Activated CD4-positive, alpha-beta T cell treated with anti-CD3 and anti-CD28 coated beads for 4 hours (primary cell): ENCODE data around the gene FOXJ3.
A peak's percentile ranks its signal among the peaks of the same experiment; 100 is the strongest.

Source experiments
- DNase-seq, 2 donors: peaks; one replicate each; pipeline ENCODE4 v3.0.0-alpha.2; 2020

The FOXJ3 gene

GRCh38 chr1:42163536-42164503 lies 171.2 kb downstream of the FOXJ3 start:
- DNase-seq, result no peak

DNA sequence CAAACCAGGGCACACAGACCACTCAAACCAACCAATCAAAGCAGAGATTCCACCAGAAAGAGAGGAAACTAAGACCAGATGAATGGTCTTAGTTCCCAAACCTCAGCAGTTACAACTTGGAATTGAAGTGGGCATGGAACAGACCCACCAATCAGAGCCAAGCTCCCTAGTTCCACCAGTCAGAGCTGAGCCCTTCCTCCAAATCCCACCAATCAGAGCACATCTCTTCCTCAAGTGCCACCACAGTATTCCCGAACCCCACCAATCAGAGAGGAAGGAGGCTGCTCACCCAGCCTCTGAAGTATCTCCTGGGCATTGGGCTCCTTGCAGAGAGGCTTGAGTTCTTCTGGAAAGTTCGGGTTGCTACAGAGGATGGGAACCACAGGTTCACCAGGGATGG lies 171.9 kb downstream of the FOXJ3 start:
- DNase-seq, result no peak

DNA sequence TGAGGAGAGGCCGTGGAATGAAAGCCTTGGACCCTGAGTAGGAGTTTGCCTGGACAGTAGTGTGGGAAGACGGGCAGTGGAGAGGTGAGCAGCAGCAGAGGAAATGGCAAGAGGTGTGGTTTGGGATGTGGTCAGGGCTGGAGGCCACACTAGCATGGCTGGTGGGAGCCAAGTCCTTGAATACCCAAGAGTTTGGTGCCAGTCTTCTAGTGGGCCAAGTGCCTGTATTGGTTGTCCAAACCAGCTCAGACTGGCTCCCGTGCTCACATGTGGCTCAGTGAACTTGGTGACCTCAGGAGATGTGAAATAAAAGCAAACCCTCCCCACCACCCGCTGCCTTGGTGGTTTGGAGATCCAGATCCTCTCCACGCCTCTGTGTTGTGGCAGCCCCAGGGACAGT lies 172.9 kb downstream of the FOXJ3 start:
- no peak for DNase-seq

DNA sequence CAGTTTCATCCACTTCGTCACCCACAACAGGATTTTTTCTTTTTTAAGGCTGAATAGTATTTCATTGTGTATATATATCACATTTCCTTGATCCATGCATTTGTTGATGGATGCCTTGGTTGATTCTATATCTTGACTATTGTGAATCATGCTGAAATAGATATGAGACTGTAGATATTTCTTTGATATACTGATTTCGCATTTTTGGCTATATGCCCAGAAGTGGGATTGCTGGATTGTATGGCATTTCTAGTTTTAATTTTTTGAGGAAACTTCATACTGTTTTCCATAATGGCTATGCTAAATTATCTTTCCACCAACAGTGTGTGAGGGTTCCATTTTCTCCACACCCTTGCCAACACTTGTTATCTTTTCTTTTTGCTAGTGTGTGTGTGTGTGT lies 176.8 kb downstream of the FOXJ3 start:
- DNase-seq, result no peak

DNA sequence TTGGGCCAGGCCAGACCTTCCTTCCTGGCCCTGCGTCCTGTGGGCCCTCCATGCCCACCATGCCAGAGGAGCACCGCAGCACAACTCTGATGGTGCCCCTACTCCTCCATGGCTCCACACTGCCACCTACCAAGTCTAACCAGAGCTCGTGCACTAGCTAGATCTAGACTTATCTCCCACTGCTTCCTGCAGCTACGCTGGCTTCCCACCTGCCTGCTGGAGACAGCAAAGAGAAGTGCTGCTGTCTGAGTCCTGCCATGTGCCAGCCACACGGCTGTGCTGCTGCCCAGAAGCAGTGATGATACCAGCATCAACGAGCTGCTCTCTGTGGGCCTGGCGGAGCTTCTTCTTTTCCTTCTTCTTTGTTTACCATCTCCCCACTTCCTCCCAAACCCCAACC lies 177.4 kb downstream of the FOXJ3 start:
- DNase-seq, result no peak

DNA sequence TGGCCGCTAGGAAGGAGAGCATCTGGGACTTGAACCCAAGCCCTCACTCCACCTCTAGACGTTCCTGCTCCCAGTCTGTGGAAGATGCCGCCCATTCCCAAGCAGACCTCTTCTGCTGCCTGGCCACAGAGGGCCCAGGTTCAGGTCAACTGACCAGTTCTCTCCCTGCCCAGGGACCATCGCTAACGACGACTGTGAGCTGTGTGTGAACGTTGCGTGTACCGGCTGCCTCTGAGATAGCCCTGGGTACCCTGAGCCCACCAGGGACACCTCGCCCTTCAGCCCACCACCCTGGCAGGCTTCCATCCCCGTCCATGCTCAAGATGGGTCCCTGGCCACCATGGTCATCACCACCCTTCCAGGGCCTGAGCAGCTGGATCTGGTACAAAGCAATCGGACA lies 179.7 kb downstream of the FOXJ3 start:
- no peak for DNase-seq

DNA sequence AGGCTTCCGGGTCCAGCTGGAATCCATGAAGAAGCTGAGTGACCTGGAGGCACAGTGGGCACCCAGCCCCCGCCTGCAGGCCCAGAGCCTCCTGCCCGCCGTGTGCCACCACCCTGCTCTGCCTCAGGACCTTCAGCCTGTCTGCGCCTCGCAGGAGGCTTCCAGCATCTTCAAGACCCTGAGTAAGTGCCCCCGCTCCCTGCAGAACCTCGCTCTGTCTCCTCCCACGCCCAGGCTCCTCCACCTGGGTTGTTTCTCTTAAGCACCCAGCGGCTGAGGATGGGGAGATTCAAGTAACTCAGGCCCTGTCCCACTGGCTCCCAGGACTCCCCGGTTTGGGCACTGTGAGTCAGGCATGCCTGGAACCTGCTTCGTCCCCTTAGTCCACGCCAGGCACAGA lies 180.3 kb downstream of the FOXJ3 start:
- DNase-seq, result no peak

DNA sequence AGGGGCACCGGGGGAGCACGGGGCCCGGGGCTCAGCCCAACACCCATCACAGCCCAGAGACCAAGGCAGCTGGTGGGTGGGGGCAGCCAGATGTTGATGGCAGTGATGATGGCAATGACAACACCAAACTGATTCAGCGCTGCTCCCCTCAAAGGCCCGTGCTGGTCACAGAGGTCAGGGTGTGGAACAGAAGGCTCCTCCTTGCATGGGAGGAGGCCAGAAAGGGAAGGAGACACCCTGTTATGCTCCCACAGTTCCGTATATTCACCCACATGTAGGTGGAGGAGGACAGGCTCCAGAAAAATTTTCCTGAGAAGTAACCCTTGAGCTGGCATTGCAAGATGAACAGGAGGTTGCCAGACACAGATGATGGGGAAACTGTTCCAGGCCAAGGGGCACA lies 181.4 kb downstream of the FOXJ3 start:
- no peak for DNase-seq

- no peak for DNase-seq
Observed at GRCh38 chr1:42152907-42153600, 182.0 kb downstream of the FOXJ3 start, which contains the start of gene GUCA2B. GUCA2B (plus strand) TSS chr1:42153410; CDS start chr1:42153451, 41 bp downstream.

DNA sequence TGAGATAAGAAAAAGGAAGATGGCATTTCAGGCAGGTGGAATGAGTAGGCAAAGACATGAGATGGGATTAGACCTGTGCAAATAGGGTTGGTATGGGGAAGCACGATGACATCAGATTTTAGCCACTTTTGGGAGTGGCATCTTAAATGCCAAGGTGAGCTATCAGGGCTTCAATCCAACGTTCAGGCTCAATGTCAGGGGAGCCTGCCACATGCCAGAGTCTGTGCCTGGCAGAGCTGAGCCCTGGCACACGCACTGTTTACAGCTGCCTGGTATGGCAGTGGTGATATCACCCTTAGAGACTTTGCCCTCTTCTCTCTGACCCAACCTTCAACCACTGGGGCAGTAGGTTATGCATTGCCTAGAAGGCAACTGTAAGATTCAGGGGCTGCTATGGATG lies 182.9 kb downstream of the FOXJ3 start:
- no peak for DNase-seq

- DNase-seq, result no peak
Observed at GRCh38 chr1:42150651-42151050, 184.4 kb downstream of the FOXJ3 start.

GRCh38 chr1:42148166-42148565 lies 186.9 kb downstream of the FOXJ3 start:
- no peak for DNase-seq

DNA sequence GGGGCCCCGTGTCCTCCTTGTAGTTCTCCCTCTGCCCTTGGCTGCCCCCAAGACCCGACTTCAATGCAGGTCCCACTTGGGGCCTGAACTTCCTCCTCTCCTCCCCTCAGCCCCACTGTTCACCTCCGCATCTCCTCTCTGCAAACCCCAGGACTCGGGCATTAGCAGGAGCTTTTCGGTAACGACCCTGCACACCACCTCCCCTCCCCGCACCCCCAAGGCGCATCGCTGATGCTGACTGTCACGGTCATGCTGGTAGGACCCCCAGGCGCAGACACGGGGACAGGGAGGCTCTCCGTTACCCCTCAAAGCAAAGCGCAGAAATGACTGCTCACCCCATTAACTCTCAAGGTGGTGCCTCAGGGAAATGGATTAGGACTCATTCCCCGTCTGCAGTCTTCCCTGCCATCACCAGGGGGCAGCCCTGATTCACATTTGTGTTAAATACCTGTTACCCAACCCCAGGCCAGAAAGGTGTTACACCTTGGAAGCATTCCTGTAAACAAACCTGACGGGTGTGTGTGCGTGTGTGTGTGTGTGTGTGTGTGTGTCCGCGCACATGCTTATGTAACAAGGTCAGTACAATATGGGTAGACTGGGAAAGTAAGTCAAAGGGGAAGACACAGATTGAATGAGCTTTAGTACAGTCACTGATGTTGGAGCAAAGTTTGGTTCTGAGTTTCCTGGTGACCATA lies 188.3 kb downstream of the FOXJ3 start:
- DNase-seq, result peak; percentile 53 to 72

DNA sequence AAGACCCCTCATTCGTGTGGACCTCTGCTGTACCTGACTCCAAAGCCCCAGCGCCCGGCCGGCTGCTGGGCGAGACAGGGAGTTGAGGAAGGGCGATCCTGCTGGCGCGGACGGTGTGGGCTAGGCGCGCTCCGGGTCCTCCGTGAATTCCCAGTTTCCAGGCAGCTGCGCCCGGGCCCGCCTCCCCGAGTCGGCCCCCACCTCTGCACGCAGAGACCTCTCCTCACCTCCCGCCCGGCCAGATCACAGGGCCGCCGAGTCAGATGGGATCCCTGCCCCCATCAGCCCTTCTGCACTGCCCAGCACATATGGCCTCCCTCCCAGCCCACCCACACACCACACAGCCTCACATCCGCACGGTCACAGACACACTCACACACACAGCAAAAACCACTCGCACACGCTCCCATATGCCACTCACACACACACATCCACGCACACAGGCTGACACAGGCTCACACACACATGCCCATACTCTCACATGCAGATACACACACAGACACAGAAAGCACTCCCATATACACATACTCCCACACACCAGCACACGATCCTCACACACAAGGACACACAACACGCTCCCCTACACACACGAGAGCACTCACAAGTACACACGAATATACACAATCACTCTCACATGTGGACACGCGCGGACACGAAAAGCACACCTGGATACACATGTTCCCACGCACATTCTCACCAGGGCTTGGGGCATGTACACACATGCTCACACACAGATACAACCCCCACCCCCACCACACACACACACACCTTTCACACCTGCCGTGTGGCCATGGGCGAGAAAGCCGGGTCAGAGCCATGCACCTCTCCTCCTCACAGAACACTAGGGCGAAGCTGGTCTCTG lies 189.0 kb downstream of the FOXJ3 start:
- DNase-seq, result no peak

DNA sequence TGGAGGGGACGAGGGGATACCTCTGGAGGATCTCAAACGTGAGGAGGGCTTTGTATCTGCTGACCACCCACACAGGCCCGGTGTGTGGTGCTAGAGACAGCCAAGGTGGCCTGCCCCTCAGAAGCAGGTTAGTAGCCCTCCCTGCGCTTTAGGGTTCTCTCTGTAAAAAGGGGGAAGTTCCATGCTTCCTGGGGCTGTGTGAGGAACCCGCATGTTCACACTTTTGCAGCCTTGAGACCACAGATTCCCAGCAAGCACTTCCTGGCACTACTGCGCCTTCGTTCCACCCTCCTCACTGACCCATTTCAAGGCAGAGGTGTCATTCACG lies 189.7 kb downstream of the FOXJ3 start:
- DNase-seq, result no peak

- no peak for DNase-seq
Observed at GRCh38 chr1:42144711-42145388, 190.2 kb downstream of the FOXJ3 start.

GRCh38 chr1:42143896-42144710 lies 190.9 kb downstream of the FOXJ3 start:
- no peak for DNase-seq

DNA sequence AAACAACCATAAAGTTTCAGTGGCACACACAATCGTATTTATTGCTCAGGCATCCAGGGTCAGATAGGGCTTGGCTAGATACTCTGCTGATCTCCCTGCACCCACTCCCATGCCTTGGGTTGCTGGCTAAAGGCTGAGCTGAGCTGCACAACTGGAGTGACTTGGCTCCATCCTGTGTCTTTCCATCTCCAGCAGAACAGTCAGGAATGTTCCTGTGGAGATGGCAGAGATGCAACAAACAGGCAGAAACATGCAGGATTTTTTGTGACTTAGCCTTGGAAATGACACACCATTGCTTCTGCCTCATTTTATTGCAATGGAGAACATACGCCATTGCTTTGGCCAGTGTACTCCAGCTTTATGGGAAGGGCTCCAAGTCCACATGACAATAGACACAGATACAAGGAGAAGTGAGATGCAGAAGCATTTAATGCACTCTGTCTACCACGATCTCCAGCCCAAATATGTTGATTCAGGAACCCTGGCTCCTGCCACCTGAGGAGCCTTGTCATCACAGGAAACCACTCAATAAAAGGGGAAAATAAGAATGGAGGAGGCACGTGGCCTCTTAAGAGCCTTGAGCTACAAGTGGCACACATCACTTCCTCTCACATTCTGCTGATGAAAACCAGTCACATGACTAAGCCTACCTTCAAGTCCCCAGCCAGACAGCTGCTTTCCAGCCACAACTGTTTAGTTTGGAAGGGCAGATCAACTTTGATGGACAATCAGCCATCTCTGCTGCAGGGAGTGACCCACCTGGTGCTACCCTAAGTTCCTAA lies 191.9 kb downstream of the FOXJ3 start:
- DNase-seq, result no peak

DNA sequence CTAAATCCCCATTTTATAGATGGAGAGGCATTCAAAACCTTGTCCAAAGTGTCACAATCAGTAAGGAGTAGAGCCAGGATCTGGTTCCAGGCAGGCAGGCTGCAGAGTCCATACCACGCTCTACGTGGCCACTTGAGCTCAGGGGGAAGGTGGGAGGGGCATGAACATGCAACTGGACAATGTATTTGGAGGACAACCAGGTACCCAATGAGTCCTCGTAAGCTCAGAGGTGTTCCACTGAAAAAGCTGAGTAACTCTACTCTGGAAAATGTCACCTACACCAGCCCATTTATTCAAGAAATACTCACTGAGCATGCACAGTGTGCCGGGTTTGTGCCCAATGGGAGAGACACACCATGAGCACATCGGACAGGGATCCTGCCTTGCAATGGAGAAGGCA lies 193.1 kb downstream of the FOXJ3 start:
- DNase-seq, result no peak

DNA sequence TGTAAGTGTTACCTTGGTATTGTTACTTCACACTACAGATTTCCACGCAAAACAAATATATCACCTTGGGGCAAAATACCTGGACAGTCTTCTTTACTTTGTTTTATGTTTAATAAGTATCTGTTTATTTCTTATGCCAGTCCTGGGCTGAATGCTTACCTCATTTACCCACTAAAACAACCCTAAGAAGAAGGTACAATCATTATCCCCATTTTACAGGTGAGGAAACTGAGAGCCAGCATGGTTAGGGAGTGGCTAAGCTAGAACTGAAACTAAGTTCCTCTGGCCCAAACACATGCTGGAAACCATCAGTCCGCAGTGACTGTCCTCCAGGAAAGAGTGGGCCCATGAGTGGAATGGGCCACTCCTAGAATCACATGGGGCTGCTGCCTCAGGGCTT lies 194.8 kb downstream of the FOXJ3 start:
- no peak for DNase-seq
